ENCODE results near the gene TOM1L2.

Gene TOM1L2

DNA sequence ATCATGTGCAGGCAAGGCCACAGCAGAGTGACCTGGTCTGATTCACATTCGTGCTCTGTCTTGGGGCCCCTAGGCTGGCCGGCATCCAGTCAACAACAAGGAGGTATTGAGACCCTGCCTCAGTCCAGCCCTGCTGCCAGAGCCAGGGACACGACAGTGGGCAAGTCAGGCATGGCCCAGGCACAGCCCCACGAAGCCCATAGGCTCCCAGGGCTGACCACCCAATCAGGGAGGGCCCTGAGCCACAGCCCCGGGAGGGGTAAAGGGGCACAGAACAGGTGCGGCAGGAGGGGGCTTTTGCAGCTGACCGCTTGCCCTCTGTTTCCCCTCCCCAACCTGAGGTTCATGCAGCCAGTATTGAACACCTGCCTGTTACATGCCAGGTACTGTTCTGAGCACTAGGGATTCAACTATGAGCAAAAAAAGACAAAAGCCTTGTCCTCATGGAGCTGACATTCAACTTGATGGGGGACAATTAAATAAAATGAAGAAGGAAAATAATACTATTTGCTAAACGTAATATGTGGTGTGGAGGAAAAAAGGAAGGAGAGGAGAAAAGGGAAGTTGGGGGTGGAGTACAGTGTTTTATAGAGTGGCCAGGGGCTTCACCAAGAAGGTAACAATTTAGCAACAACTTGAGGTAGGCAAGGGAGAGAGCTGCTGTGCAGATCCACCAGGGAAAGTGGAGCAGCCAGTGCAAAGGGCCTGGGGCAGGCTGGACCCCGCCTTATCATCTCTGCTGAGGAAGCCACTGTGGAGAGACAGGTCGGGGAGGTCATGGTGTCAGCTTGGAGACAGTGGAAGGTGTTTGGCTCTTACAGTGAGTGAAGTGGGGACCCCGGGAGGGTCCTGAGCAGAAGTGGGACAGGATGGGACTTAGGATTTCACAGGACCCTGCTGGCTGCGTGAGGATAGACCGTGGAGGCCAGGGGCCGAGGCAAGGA, 6.6 kb upstream of the TOM1L2 start:
- H3K9ac ChIP-seq (ENCODE audit: low read length) = no peak overlapping the region
- H3K4me2 ChIP-seq (ENCODE audit: low read depth, low read length) = no peak overlapping the region
- no peaks in the 10 kb centered on the region for H3K9me2 ChIP-seq (replicated peaks; ENCODE audit: insufficient read depth, low read length)
- H2AFZ ChIP-seq (ENCODE audit: low read length) = no peak overlapping the region
- H3K36me3 ChIP-seq (replicated peaks; ENCODE audit: insufficient read depth, low read length) = no peaks in the 10 kb centered on the region
- H3K4me3 ChIP-seq (ENCODE audit: low read length) = no peak overlapping the region
- no peaks in the 10 kb centered on the region for H3K9me3 ChIP-seq (replicated peaks; ENCODE audit: insufficient read depth, low read length)
- no peak for DNase-seq
- no peaks in the 10 kb centered on the region for H3K27me3 ChIP-seq (replicated peaks; ENCODE audit: insufficient read depth, low read length)
- TF ChIP-seq, protein P1, sequence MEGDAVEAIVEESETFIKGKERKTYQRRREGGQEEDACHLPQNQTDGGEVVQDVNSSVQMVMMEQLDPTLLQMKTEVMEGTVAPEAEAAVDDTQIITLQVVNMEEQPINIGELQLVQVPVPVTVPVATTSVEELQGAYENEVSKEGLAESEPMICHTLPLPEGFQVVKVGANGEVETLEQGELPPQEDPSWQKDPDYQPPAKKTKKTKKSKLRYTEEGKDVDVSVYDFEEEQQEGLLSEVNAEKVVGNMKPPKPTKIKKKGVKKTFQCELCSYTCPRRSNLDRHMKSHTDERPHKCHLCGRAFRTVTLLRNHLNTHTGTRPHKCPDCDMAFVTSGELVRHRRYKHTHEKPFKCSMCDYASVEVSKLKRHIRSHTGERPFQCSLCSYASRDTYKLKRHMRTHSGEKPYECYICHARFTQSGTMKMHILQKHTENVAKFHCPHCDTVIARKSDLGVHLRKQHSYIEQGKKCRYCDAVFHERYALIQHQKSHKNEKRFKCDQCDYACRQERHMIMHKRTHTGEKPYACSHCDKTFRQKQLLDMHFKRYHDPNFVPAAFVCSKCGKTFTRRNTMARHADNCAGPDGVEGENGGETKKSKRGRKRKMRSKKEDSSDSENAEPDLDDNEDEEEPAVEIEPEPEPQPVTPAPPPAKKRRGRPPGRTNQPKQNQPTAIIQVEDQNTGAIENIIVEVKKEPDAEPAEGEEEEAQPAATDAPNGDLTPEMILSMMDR (IDR thresholded peaks at IDR 0.05; ENCODE audit: low read length) = no peak
- TF ChIP-seq EZH2phosphoT487 (IDR thresholded peaks at IDR 0.05; ENCODE audit: low read length) (no peak), EZH2 (optimal IDR thresholded peaks at IDR 0.05; ENCODE audit: low read depth, low read length) (no peak)
- no peaks in the 10 kb centered on the region for H4K20me1 ChIP-seq (ENCODE audit: insufficient read depth, low read length)
- no peaks in the 10 kb centered on the region for H3F3A ChIP-seq (ENCODE audit: insufficient read depth, low read length)
- H3K79me2 ChIP-seq (ENCODE audit: low read length) = no peaks in the 10 kb centered on the region
- H3K4me1 ChIP-seq (ENCODE audit: low read length) = no peaks in the 10 kb centered on the region
- no peak overlapping the region for H3K27ac ChIP-seq (ENCODE audit: low read length)

DNA sequence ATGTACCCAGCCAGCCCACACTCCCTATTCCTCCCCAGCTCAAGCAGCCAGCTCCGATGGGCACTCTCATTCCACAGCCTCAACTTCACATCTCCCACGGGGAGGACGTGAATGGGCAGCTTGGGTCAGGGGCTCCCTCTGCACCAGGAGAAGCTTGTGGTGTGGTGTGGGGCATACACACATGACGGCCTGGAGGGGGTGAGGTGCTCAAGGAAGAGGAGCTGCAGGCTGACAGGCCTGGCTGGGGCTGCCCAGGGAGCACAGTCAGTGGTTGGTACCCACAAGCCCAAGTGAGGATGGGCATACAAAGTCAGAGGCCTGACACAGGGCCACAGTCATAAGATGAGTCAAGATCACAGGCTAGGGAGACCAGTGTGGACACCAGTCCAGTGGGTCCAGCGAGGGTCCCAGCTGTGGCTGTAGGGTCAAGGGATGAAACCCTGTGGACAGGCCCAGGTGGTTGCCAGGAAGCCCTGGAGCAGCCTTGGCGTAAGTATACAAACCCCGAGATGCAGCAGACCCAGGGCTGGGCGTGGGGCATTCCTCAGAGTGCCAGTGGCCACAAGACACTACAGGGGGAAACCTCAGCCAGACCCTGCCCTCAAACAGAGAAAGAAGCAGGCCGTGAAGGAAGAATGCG, 4.9 kb upstream of the TOM1L2 start:
- Histone ChIP-seq H2AFZ (ENCODE audit: low read length) (no peak overlapping the region), H3K4me2 (ENCODE audit: low read depth, low read length) (no peak overlapping the region), H3K9me3 (replicated peaks; ENCODE audit: insufficient read depth, low read length) (no peaks in the 10 kb centered on the region), H3K9me2 (replicated peaks; ENCODE audit: insufficient read depth, low read length) (no peaks in the 10 kb centered on the region), H3K36me3 (replicated peaks; ENCODE audit: insufficient read depth, low read length) (no peaks in the 10 kb centered on the region), H3F3A (ENCODE audit: insufficient read depth, low read length) (no peaks in the 10 kb centered on the region), H3K27ac (ENCODE audit: low read length) (no peak overlapping the region), H3K4me1 (ENCODE audit: low read length) (no peaks in the 10 kb centered on the region), H3K79me2 (ENCODE audit: low read length) (peaks cover 2% of the 10 kb centered on the region; the same call in 1 of the 2 replicates), H3K27me3 (replicated peaks; ENCODE audit: insufficient read depth, low read length) (no peaks in the 10 kb centered on the region), H4K20me1 (ENCODE audit: insufficient read depth, low read length) (no peaks in the 10 kb centered on the region), H3K9ac (ENCODE audit: low read length) (no peak overlapping the region), H3K4me3 (ENCODE audit: low read length) (no peak overlapping the region)
- DNase-seq = no peak
- TF ChIP-seq EZH2 (optimal IDR thresholded peaks at IDR 0.05; ENCODE audit: low read depth, low read length) (no peak), EZH2phosphoT487 (IDR thresholded peaks at IDR 0.05; ENCODE audit: low read length) (no peak)
- TF ChIP-seq, protein P1 (IDR thresholded peaks at IDR 0.05; ENCODE audit: low read length) = no peak

- Histone ChIP-seq H3K9me3 (replicated peaks; ENCODE audit: insufficient read depth, low read length) (no peaks in the 10 kb centered on the region), H3K4me2 (ENCODE audit: low read depth, low read length) (no peak overlapping the region), H3K9ac (ENCODE audit: low read length) (no peak overlapping the region), H3K79me2 (ENCODE audit: low read length) (peaks cover 18% of the 10 kb centered on the region), H4K20me1 (ENCODE audit: insufficient read depth, low read length) (no peaks in the 10 kb centered on the region), H3F3A (ENCODE audit: insufficient read depth, low read length) (no peaks in the 10 kb centered on the region), H3K27ac (ENCODE audit: low read length) (no peak overlapping the region), H3K27me3 (replicated peaks; ENCODE audit: insufficient read depth, low read length) (no peaks in the 10 kb centered on the region), H3K36me3 (replicated peaks; ENCODE audit: insufficient read depth, low read length) (no peaks in the 10 kb centered on the region), H2AFZ (ENCODE audit: low read length) (no peak overlapping the region), H3K4me1 (ENCODE audit: low read length) (peaks cover 8% of the 10 kb centered on the region), H3K9me2 (replicated peaks; ENCODE audit: insufficient read depth, low read length) (no peaks in the 10 kb centered on the region), H3K4me3 (ENCODE audit: low read length) (no peak overlapping the region)
- TF ChIP-seq EZH2 (optimal IDR thresholded peaks at IDR 0.05; ENCODE audit: low read depth, low read length) (no peak), EZH2phosphoT487 (IDR thresholded peaks at IDR 0.05; ENCODE audit: low read length) (no peak)
- TF ChIP-seq, protein P1 (IDR thresholded peaks at IDR 0.05; ENCODE audit: low read length) = no peak
- no peak for DNase-seq
Observed at GRCh38 chr17:17975436-17975835, 3.2 kb upstream of the TOM1L2 start.

All from MM.1S (cell line).